ENCODE data around the gene SEC14L1. TPM values are rescaled to one million over a fixed set of nuclear protein-coding genes. Genes with fewer than 3 reads are reported as not detected.

The SEC14L1 gene
- total RNA-seq, 1 donor, result 101 TPM

DNA sequence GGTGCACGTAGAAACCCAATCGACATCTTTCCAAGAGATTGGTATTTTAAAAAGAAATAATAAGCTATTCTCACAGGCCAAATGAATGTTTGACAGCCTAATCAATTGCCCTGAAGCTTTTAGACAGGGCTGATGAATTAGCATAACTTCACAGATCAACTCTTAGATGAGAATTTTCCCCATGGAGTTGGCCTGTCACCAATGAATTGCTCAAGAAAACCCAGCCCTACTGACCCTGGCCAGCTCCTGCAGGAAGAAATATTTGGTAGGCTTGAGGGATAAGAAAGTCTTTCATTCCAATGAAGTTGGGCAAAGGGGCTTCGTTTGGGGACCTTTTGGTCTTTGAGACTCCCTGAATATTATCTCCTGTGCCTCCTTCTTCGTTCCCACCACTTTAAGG is 23.4 kb upstream of the SEC14L1 start:
- TF ChIP-seq, protein P1, sequence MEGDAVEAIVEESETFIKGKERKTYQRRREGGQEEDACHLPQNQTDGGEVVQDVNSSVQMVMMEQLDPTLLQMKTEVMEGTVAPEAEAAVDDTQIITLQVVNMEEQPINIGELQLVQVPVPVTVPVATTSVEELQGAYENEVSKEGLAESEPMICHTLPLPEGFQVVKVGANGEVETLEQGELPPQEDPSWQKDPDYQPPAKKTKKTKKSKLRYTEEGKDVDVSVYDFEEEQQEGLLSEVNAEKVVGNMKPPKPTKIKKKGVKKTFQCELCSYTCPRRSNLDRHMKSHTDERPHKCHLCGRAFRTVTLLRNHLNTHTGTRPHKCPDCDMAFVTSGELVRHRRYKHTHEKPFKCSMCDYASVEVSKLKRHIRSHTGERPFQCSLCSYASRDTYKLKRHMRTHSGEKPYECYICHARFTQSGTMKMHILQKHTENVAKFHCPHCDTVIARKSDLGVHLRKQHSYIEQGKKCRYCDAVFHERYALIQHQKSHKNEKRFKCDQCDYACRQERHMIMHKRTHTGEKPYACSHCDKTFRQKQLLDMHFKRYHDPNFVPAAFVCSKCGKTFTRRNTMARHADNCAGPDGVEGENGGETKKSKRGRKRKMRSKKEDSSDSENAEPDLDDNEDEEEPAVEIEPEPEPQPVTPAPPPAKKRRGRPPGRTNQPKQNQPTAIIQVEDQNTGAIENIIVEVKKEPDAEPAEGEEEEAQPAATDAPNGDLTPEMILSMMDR (IDR thresholded peaks at IDR 0.05; ENCODE audit: insufficient read depth, low read depth, low read length), result no peak
- no peak overlapping the region for H3K4me3 ChIP-seq (ENCODE audit: low read depth, low read length)
- peak; percentile 48 for DNase-seq (ENCODE audit: low read depth)

DNA sequence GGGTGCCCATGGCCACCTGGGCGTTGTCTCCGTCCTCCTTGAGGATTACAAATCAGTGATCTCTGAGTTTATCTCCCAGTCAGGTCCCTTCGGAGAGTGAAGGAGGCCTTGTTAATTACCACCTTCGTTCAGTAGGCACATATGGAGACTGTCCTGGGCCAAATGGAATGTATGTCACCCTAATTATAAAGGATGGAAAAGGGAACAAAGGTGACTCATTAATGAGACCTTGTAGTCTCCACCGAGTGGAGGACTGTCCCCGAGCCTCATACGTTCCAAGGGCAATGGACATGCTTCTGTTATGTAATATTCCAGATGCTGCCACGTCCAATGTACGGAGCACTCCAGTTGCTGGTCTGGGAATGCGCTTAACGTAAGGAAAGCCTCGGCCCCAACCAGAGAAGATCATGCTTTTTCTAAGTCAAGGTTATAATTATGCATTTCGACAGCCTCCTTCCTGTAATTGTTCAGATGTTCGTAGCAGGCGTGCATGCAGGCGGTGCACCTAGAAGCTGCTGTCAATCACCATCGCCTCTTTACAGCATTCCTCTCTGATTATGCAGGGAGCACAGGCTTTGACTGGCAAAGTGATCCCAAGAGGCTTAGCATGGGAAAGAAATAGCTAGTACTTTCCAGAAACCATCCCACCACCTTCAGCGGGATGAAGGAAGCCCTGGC is 22.4 kb upstream of the SEC14L1 start:
- DNase-seq (ENCODE audit: low read depth), result no peak
- TF ChIP-seq, protein P1 (IDR thresholded peaks at IDR 0.05; ENCODE audit: insufficient read depth, low read depth, low read length), result no peak
- no peak overlapping the region for H3K4me3 ChIP-seq (ENCODE audit: low read depth, low read length)

DNA sequence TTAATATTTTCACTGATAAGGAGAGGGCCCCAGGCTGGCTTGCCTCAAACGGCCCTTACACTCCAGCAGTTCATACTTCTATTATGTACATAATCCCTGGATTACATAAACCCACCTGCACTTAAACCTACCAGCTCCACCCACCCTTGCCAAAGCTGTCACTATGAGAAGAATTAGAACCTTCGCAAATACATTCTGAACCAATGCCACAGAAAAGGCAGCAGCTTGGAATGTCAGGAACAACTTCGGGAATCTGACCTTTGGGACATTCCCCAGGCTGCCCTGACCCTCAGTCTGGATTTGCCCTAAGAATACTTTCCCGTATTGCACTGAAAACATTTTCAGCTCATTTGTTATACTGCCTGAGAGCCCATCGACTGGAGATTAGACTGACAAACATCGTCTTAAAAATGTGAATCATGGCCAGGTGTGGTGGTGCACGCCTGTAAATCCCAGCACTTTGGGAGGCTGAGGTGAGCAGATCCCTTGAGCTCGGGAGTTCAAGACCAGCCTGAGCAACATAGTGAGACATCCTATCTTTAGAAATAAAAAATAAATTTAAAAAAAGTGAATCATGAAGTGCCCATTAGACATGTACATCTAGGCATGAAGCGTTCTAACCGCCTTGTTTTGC is 21.0 kb upstream of the SEC14L1 start:
- TF ChIP-seq, protein P1 (IDR thresholded peaks at IDR 0.05; ENCODE audit: insufficient read depth, low read depth, low read length), result no peak
- no peak for DNase-seq (ENCODE audit: low read depth)
- H3K4me3 ChIP-seq (ENCODE audit: low read depth, low read length), result no peak overlapping the region

DNA sequence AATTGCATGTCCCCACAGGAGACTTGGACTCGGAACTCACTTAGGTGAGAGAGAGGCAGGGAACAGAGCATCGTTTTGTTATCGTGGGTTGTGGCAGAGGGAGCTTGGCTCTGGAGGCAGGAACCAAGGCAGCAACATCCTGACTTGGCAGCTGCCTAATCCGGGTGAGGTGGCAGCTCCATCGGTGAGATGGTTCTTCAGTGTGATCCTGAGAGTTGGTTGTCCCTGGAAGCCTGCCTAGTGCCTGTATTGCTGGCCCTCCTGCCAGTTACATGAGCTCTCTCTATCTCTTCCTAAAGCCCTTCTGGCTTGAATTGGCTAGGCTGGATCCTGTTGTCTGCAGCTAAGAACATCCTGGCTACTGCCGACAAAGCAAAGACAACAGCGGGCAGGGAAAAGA is 19.9 kb upstream of the SEC14L1 start:
- no peak for DNase-seq (ENCODE audit: low read depth)
- TF ChIP-seq, protein P1 (IDR thresholded peaks at IDR 0.05; ENCODE audit: insufficient read depth, low read depth, low read length), result no peak
- no peak overlapping the region for H3K4me3 ChIP-seq (ENCODE audit: low read depth, low read length)

DNA sequence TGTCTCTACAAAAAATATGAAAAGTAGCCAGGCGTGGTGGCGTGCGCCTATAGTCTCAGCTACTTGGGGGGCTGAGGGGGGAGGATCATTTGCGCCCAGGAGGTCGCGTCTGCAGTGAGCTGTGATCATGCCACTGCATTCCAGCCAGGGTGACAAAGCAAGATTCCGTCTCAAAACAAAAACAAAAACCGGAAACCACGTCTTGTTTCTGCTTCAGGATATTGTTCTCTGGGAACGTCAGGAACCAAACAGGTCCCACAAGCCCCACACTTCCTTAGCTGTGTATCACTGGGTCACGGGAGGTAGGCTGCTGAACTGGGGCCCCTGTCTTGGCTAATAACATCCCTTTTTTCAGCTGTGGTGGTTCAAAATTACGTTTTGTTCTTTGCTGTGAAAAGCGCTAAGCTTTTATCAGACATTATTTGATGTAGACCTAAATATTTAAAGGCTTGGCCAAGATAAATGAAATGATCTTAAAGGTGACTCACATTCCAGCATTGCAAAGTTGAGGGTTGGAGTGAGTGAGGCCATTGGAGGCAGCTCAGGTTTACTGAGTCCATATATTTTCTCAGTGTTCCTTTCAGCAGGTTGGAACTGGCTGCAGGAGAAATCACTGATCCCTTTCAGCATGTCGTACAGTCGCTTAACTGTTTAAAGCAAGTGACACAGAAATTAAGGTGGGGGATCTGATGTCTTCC is 16.4 kb upstream of the SEC14L1 start:
- TF ChIP-seq, protein P1 (IDR thresholded peaks at IDR 0.05; ENCODE audit: insufficient read depth, low read depth, low read length), result no peak
- DNase-seq (ENCODE audit: low read depth), result peak; percentile 85
- H3K4me3 ChIP-seq (ENCODE audit: low read depth, low read length), result no peak overlapping the region

DNA sequence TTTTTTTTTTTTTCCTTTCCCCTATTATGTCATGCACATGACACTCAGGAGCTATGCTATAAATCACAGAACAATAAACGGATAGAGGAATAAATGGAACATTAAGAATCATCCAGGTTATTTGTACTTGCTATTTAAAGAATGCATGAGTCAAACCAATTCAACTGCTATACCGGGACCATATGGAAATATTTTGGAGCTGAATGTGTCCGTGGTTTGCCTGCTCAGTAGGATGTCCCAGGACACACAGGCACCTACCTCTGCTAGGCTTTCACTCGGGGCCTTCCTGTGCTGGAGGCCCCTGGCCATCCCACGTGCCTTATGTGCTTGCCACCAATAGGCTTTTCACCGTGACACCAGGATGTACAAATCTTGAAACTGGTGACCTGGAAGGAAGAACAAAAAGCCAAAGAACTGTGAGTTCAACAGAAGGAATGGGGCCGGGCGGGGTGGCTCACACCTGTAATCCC is 15.3 kb upstream of the SEC14L1 start:
- DNase-seq (ENCODE audit: low read depth), result peak; percentile 72
- H3K4me3 ChIP-seq (ENCODE audit: low read depth, low read length), result no peak overlapping the region
- TF ChIP-seq, protein P1 (IDR thresholded peaks at IDR 0.05; ENCODE audit: insufficient read depth, low read depth, low read length), result no peak
